ENCODE results near the gene BRINP1. TPM values are rescaled to one million over a fixed set of nuclear protein-coding genes. Genes with fewer than 3 reads are reported as not detected.

The BRINP1 gene
- polyA plus RNA-seq, 2 donors: 0.18 to 0.77 TPM

- H3K27me3 ChIP-seq (ENCODE audit: control insufficient read depth in 1 of 2, insufficient read depth in 2 of 2, low read length in 2 of 2): no peaks in the 10 kb centered on the region
- H3K36me3 ChIP-seq (ENCODE audit: control insufficient read depth in 2 of 2, insufficient read depth in 2 of 2, low read length in 1 of 2): no peaks in the 10 kb centered on the region
- H3K4me1 ChIP-seq (ENCODE audit: control insufficient read depth in 2 of 2, insufficient read depth in 2 of 2, low read length in 1 of 2): no peaks in the 10 kb centered on the region
- H3K4me3 ChIP-seq (ENCODE audit: low read depth in 1 of 2, low read length in 2 of 2): no peak overlapping the region
- no peak overlapping the region for H3K27ac ChIP-seq (ENCODE audit: low read depth in 2 of 2, low read length in 1 of 2)
- no peaks in the 10 kb centered on the region for H3K9me3 ChIP-seq (ENCODE audit: control insufficient read depth in 2 of 2, insufficient read depth in 1 of 2, low read depth in 1 of 2, low read length in 1 of 2)
Measured at GRCh38 chr9:119160551-119160950, 208.7 kb downstream of the BRINP1 start.

- WGBS, 2 donors: 82 to 84% methylated on average over 2 of the region's 2 CpGs
Measured at GRCh38 chr9:119159386-119159785, 209.8 kb downstream of the BRINP1 start.

DNA sequence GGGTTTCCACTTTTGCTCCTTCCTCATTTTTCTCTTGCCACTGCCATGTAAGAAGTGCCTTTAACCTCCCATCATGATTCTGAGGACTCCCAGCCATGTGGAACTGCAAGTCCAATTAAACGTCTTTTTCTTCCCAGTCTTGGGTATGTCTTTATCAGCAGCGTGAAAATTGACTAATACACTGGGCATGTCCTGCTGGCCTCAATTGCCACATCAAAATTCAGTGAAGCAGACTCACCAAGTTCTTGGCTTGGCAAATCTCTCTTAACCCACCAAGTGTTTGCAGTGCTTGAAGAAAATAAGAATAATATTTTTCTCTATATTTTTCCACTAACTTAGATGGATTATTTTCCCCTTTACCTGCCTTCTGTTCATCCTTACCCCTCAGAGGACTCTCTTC is 212.0 kb downstream of the BRINP1 start:
- Histone ChIP-seq H3K27me3 (ENCODE audit: control insufficient read depth in 1 of 2, insufficient read depth in 2 of 2, low read length in 2 of 2) (no peaks in the 10 kb centered on the region), H3K4me1 (ENCODE audit: control insufficient read depth in 2 of 2, insufficient read depth in 2 of 2, low read length in 1 of 2) (no peaks in the 10 kb centered on the region), H3K27ac (ENCODE audit: low read depth in 2 of 2, low read length in 1 of 2) (no peak overlapping the region), H3K9me3 (ENCODE audit: control insufficient read depth in 2 of 2, insufficient read depth in 1 of 2, low read depth in 1 of 2, low read length in 1 of 2) (no peaks in the 10 kb centered on the region), H3K36me3 (ENCODE audit: control insufficient read depth in 2 of 2, insufficient read depth in 2 of 2, low read length in 1 of 2) (no peaks in the 10 kb centered on the region), H3K4me3 (ENCODE audit: low read depth in 1 of 2, low read length in 2 of 2) (no peak overlapping the region)
- 78 to 79% methylated on average over 2 of the region's 2 CpGs for WGBS, 2 donors

More at GRCh38 chr9:119159386-119159785, 209.8 kb downstream of the BRINP1 start:
- Histone ChIP-seq H3K27ac (ENCODE audit: low read depth in 2 of 2, low read length in 1 of 2) (no peak overlapping the region), H3K27me3 (ENCODE audit: control insufficient read depth in 1 of 2, insufficient read depth in 2 of 2, low read length in 2 of 2) (no peaks in the 10 kb centered on the region), H3K9me3 (ENCODE audit: control insufficient read depth in 2 of 2, insufficient read depth in 1 of 2, low read depth in 1 of 2, low read length in 1 of 2) (no peaks in the 10 kb centered on the region), H3K4me1 (ENCODE audit: control insufficient read depth in 2 of 2, insufficient read depth in 2 of 2, low read length in 1 of 2) (no peaks in the 10 kb centered on the region), H3K4me3 (ENCODE audit: low read depth in 1 of 2, low read length in 2 of 2) (no peak overlapping the region), H3K36me3 (ENCODE audit: control insufficient read depth in 2 of 2, insufficient read depth in 2 of 2, low read length in 1 of 2) (no peaks in the 10 kb centered on the region)

- Histone ChIP-seq H3K27me3 (ENCODE audit: control insufficient read depth in 1 of 2, insufficient read depth in 2 of 2, low read length in 2 of 2) (no peaks in the 10 kb centered on the region), H3K4me3 (ENCODE audit: low read depth in 1 of 2, low read length in 2 of 2) (no peak overlapping the region), H3K36me3 (ENCODE audit: control insufficient read depth in 2 of 2, insufficient read depth in 2 of 2, low read length in 1 of 2) (no peaks in the 10 kb centered on the region), H3K4me1 (ENCODE audit: control insufficient read depth in 2 of 2, insufficient read depth in 2 of 2, low read length in 1 of 2) (no peaks in the 10 kb centered on the region), H3K9me3 (ENCODE audit: control insufficient read depth in 2 of 2, insufficient read depth in 1 of 2, low read depth in 1 of 2, low read length in 1 of 2) (no peaks in the 10 kb centered on the region), H3K27ac (ENCODE audit: low read depth in 2 of 2, low read length in 1 of 2) (no peak overlapping the region)
- 76 to 78% methylated on average over 3 of the region's 3 CpGs for WGBS, 2 donors
Measured at GRCh38 chr9:119156354-119156753, 212.9 kb downstream of the BRINP1 start.

- H3K36me3 ChIP-seq (ENCODE audit: control insufficient read depth in 2 of 2, insufficient read depth in 2 of 2, low read length in 1 of 2): no peaks in the 10 kb centered on the region
- no peaks in the 10 kb centered on the region for H3K27me3 ChIP-seq (ENCODE audit: control insufficient read depth in 1 of 2, insufficient read depth in 2 of 2, low read length in 2 of 2)
- H3K4me1 ChIP-seq (ENCODE audit: control insufficient read depth in 2 of 2, insufficient read depth in 2 of 2, low read length in 1 of 2): no peaks in the 10 kb centered on the region
- WGBS, 2 donors: 67 to 75% methylated on average over 2 of the region's 2 CpGs
- no peaks in the 10 kb centered on the region for H3K9me3 ChIP-seq (ENCODE audit: control insufficient read depth in 2 of 2, insufficient read depth in 1 of 2, low read depth in 1 of 2, low read length in 1 of 2)
- H3K4me3 ChIP-seq (ENCODE audit: low read depth in 1 of 2, low read length in 2 of 2): no peak overlapping the region
- H3K27ac ChIP-seq (ENCODE audit: low read depth in 2 of 2, low read length in 1 of 2): no peak overlapping the region
Measured at GRCh38 chr9:119154527-119154926, 214.7 kb downstream of the BRINP1 start.

GRCh38 chr9:119153402-119153801 is 215.8 kb downstream of the BRINP1 start:
- Histone ChIP-seq H3K9me3 (ENCODE audit: control insufficient read depth in 2 of 2, insufficient read depth in 1 of 2, low read depth in 1 of 2, low read length in 1 of 2) (no peaks in the 10 kb centered on the region), H3K27me3 (ENCODE audit: control insufficient read depth in 1 of 2, insufficient read depth in 2 of 2, low read length in 2 of 2) (no peaks in the 10 kb centered on the region), H3K36me3 (ENCODE audit: control insufficient read depth in 2 of 2, insufficient read depth in 2 of 2, low read length in 1 of 2) (no peaks in the 10 kb centered on the region), H3K27ac (ENCODE audit: low read depth in 2 of 2, low read length in 1 of 2) (no peak overlapping the region), H3K4me1 (ENCODE audit: control insufficient read depth in 2 of 2, insufficient read depth in 2 of 2, low read length in 1 of 2) (no peaks in the 10 kb centered on the region), H3K4me3 (ENCODE audit: low read depth in 1 of 2, low read length in 2 of 2) (no peak overlapping the region)
- WGBS, 2 donors: 83 to 87% methylated on average over 2 of the region's 2 CpGs

GRCh38 chr9:119148855-119149254 is 220.4 kb downstream of the BRINP1 start:
- Histone ChIP-seq H3K27ac (ENCODE audit: low read depth in 2 of 2, low read length in 1 of 2) (no peak overlapping the region), H3K27me3 (ENCODE audit: control insufficient read depth in 1 of 2, insufficient read depth in 2 of 2, low read length in 2 of 2) (no peaks in the 10 kb centered on the region), H3K9me3 (ENCODE audit: control insufficient read depth in 2 of 2, insufficient read depth in 1 of 2, low read depth in 1 of 2, low read length in 1 of 2) (no peaks in the 10 kb centered on the region), H3K4me1 (ENCODE audit: control insufficient read depth in 2 of 2, insufficient read depth in 2 of 2, low read length in 1 of 2) (no peaks in the 10 kb centered on the region), H3K4me3 (ENCODE audit: low read depth in 1 of 2, low read length in 2 of 2) (no peak overlapping the region), H3K36me3 (ENCODE audit: control insufficient read depth in 2 of 2, insufficient read depth in 2 of 2, low read length in 1 of 2) (no peaks in the 10 kb centered on the region)
- WGBS, 2 donors: 68 to 87% methylated on average over 4 of the region's 4 CpGs

GRCh38 chr9:119137479-119137878 is 231.8 kb downstream of the BRINP1 start:
- H3K27me3 ChIP-seq (ENCODE audit: control insufficient read depth in 1 of 2, insufficient read depth in 2 of 2, low read length in 2 of 2): no peaks in the 10 kb centered on the region
- no peaks in the 10 kb centered on the region for H3K9me3 ChIP-seq (ENCODE audit: control insufficient read depth in 2 of 2, insufficient read depth in 1 of 2, low read depth in 1 of 2, low read length in 1 of 2)
- WGBS, 2 donors: 82 to 88% methylated on average over 2 of the region's 2 CpGs
- no peaks in the 10 kb centered on the region for H3K36me3 ChIP-seq (ENCODE audit: control insufficient read depth in 2 of 2, insufficient read depth in 2 of 2, low read length in 1 of 2)
- no peak overlapping the region for H3K4me3 ChIP-seq (ENCODE audit: low read depth in 1 of 2, low read length in 2 of 2)
- H3K27ac ChIP-seq (ENCODE audit: low read depth in 2 of 2, low read length in 1 of 2): no peak overlapping the region
- no peaks in the 10 kb centered on the region for H3K4me1 ChIP-seq (ENCODE audit: control insufficient read depth in 2 of 2, insufficient read depth in 2 of 2, low read length in 1 of 2)

GRCh38 chr9:119126040-119126439 is 243.2 kb downstream of the BRINP1 start:
- 41 to 54% methylated on average over 2 of the region's 2 CpGs for WGBS, 2 donors
- H3K27me3 ChIP-seq (ENCODE audit: control insufficient read depth in 1 of 2, insufficient read depth in 2 of 2, low read length in 2 of 2): no peaks in the 10 kb centered on the region

DNA sequence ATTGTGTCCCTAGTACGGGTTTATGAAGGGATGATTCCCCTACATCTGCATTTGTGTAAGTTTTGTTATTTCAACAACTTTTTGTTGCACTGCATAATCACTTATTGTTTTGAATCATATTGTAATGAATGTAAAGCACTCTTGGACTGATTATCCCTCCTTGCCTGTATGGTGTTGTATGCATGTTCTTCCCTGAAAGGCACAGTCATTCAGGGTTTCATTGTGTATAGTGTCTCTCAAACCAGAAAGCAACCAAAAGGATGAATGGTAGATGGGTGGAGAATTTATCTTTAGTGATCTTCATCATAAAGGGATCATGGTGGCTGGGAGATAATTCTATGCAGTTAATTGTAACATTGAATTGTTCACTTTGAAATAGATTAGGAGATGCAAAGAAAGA is 247.3 kb downstream of the BRINP1 start:
- no peaks in the 10 kb centered on the region for H3K9me3 ChIP-seq (ENCODE audit: control insufficient read depth in 2 of 2, insufficient read depth in 1 of 2, low read depth in 1 of 2, low read length in 1 of 2)
- no peaks in the 10 kb centered on the region for H3K27me3 ChIP-seq (ENCODE audit: control insufficient read depth in 1 of 2, insufficient read depth in 2 of 2, low read length in 2 of 2)
- H3K36me3 ChIP-seq (ENCODE audit: control insufficient read depth in 2 of 2, insufficient read depth in 2 of 2, low read length in 1 of 2): no peaks in the 10 kb centered on the region
- no peak overlapping the region for H3K27ac ChIP-seq (ENCODE audit: low read depth in 2 of 2, low read length in 1 of 2)
- H3K4me3 ChIP-seq (ENCODE audit: low read depth in 1 of 2, low read length in 2 of 2): no peak overlapping the region
- no peaks in the 10 kb centered on the region for H3K4me1 ChIP-seq (ENCODE audit: control insufficient read depth in 2 of 2, insufficient read depth in 2 of 2, low read length in 1 of 2)
- WGBS, 2 donors: 88 to 90% methylated on average over 1 of the region's 1 CpG

More at GRCh38 chr9:119126040-119126439, 243.2 kb downstream of the BRINP1 start:
- H3K4me3 ChIP-seq (ENCODE audit: low read depth in 1 of 2, low read length in 2 of 2): no peak overlapping the region
- no peak overlapping the region for H3K27ac ChIP-seq (ENCODE audit: low read depth in 2 of 2, low read length in 1 of 2)
- H3K4me1 ChIP-seq (ENCODE audit: control insufficient read depth in 2 of 2, insufficient read depth in 2 of 2, low read length in 1 of 2): no peaks in the 10 kb centered on the region
- H3K36me3 ChIP-seq (ENCODE audit: control insufficient read depth in 2 of 2, insufficient read depth in 2 of 2, low read length in 1 of 2): no peaks in the 10 kb centered on the region
- no peaks in the 10 kb centered on the region for H3K9me3 ChIP-seq (ENCODE audit: control insufficient read depth in 2 of 2, insufficient read depth in 1 of 2, low read depth in 1 of 2, low read length in 1 of 2)

Measured in esophagus (tissue), 2 donors.